COLO829 (cell line): Measurements from ENCODE around the gene GPR32.
"Not testable (repeated sequence)": the region's sequence is repeated elsewhere in the genome, so short reads cannot be mapped to it uniquely, and the experiment has no call there.

Experiments used
- DNase-seq: peaks from one replicate; pipeline ENCODE4 v3.0.0; 2012; ENCODE audit warnings: low spot score

The GPR32 gene

GRCh38 chr19:50783848-50784152 lies 13.5 kb downstream of the GPR32 start:
- DNase-seq: not testable (repeated sequence)

- no peak for DNase-seq
Measured at GRCh38 chr19:50784710-50785109, 14.4 kb downstream of the GPR32 start.

- DNase-seq: no peak
Measured at GRCh38 chr19:50785329-50785728, 15.1 kb downstream of the GPR32 start.

DNA sequence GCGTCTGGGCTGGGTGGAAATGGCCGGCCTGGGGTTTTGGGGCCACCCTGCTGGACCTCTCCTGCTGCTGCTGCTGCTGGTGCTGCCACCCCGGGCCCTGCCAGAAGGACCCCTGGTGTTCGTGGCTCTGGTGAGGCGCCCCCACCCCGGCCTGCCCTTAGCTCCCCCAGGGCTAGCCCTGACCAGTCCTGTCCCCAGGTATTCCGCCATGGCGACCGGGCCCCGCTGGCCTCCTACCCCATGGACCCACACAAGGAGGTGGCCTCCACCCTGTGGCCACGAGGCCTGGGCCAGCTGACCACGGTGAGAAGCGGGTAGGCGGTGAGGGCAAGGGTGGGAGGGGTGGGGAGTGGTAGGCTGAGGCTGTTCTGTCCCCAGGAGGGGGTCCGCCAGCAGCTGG lies 20.1 kb downstream of the GPR32 start, which contains the start of gene ACP4:
Gene ACP4, plus strand, starts transcription at position 20 of the 400 bp plus-strand sequence. Its CDS starts 0 bp downstream, at position 20.
- no peak for DNase-seq

DNA sequence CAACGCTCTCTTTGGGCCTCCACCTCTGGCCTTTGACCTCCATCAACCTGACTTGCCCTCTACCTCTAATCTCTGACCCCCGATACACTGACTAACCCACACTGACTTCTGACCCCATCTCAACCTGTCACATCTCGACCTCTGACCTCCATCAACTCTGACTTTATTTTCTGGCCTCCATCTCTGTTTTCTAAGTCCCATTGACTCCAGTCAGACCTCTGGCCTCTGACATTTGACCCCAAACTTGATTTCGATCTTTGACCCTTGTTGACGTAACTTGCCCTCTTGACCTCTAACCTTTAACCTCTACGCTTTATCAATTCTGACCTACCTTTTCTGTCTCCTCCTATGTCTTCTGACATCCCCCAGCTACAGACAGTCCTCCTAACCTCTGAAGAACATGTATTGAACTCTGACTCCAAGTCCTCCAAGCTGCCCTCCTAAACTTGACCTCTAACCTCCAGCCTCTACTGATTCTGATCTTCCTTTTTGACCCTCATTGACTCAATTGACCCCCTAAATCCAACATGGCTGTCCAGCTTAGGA lies 20.7 kb downstream of the GPR32 start:
- DNase-seq: no peak

GRCh38 chr19:50791594-50792271 lies 21.5 kb downstream of the GPR32 start:
- DNase-seq: no peak

DNA sequence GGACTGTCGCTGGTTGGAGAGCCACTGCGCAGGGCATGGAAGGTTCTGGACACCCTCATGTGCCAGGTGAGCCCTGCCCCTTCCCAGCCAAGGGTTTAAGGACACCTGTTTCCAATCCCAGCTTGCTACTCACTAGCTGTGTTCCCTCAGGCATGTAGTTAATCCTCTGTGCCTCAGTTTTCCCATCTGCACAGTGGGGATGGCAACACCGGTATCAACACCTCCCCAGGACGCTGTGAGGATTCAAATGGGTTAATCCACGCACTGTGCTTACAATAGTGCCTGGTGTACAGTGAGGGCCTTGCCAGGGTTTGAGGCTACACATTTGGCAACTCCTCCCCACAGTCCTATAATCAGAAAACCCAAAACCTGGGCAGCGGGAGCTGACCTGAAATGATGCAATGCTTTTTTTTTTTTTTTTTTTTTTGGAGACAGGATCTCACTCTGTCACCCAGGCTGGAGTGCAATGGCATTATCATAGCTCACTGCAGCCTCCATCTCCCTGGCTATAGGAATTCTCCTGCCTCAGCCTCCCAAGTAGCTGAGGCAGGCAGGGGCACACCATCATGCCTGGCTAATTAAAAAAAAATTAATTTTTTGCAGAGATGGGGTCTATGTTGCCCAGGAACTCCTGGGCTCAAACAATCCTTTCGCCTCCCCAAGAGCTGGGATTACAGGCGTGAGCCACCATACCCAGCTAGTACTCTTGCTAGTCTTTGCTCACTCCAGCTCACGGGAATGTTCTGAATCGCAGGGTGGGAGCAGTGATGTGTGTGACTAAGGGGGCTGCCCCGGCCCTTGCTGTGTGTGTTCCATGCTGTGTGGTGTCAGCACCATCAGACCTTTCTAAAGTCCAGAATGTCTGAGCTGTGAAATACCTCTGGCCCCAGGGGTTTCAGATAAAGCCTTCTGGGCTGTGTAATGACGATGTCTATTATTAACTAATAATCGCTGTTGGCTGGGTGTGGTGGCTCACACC lies 22.3 kb downstream of the GPR32 start:
- DNase-seq: no peak

GRCh38 chr19:50793558-50794065 lies 23.3 kb downstream of the GPR32 start:
- no peak for DNase-seq

DNA sequence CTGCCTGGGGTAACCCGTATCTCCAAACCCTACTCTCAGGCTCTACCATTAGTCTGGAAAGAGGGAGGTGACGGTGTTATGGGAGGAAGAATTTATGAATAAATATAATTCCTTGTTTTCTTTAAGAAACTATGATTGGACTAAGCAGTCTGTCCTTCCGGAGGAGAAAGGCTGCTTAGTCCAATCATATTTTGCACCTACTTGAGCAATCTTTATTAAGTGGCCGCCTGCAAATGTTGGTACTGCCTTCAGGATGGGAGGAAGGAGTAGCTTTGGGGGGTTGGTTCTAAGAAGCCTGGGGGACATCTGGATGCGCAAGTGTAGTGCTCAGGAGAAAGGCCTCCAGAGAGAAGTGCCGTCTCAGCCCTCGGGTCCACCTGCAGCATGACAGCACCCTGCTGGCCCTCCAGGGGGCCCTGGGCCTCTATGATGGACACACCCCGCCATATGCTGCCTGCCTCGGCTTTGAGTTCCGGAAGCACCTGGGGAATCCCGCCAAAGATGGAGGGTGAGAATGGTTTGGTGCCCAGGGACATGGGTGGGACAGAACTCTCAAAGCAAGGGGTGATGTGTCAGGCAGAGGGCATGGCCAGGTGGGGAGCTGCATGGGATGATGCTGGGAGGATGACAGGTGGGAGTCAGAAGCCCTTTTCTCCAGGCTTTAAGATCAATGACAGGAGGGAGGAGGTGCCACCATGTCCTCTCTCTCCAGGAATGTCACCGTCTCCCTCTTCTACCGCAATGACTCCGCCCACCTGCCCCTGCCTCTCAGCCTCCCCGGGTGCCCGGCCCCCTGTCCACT lies 24.0 kb downstream of the GPR32 start:
- DNase-seq: no peak

DNA sequence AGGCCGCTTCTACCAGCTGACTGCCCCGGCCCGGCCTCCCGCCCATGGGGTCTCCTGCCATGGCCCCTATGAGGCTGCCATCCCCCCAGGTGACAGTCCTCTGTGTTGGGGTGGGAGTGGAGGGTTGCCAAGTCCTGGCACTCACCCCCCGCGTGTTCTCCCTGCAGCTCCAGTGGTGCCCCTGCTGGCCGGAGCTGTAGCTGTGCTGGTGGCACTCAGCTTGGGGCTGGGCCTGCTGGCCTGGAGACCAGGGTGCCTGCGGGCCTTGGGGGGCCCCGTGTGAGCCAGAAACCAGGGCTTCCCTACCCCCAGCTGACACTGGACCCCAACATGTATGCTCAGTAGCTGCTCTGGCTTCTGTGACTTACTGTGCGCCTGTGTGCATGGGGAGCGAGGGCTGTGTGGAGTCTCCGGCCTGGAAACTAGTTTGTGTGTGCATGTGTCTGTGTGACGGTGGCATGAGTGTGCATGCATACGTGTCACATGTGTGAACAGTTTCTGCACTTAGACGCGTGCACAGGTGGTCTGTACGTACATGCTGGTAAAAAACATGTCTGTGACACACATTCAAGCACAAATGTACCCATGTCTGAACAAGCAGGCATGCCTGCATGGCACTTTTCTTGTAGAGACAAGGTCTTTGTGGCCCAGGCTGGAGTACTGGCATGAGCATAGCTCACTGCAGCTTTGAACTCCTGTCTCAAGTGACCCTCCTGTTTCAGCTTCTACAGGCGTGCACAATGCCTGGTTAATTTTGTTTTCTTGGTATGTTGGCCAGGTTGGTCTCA lies 24.8 kb downstream of the GPR32 start:
- no peak for DNase-seq

GRCh38 chr19:50795664-50796073 lies 25.4 kb downstream of the GPR32 start:
- no peak for DNase-seq

DNA sequence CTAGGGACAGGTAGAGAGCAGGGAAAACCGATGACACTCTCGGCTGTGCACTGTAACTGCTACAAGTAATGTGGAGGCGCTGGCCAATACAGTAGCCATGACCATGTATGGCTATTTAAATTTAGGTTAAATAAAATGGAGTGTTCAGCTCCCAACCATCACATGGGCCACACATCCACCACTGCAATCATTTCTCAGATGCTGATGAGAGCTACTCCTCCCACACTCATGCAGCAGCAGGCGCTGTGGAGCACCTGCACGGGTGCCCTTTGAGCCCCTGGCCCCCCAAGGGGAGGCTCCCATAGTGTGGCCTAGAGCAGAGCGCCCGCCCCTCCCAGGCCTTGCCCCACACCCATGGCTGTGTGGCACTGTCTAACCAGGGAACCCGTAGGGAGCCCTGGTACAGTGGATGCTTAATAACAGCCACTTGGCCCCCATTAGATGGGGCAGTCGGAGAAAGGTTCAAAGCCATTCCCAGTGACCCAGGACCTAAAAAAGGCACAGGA lies 25.9 kb downstream of the GPR32 start:
- no peak for DNase-seq

- DNase-seq: no peak
Measured at GRCh38 chr19:50796634-50797428, 26.6 kb downstream of the GPR32 start.

DNA sequence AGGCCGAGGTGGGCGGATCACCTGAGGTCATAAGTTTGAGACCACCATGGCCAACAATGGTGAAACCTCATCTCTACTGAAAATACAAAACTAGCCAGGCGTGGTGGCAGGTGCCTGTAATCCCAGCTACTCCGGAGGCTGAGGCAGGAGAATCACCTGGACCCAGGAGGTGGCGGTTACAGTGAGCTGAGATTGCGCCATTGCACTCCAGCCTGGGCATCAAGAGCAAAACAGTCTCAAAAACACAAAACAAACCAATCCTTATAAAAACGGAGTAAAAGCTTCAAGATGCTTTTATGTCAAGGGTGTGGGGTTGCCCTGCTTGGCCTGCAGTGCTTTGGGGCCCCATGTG lies 27.1 kb downstream of the GPR32 start:
- no peak for DNase-seq

- no peak for DNase-seq
Measured at GRCh38 chr19:50797781-50798658, 27.8 kb downstream of the GPR32 start.

DNA sequence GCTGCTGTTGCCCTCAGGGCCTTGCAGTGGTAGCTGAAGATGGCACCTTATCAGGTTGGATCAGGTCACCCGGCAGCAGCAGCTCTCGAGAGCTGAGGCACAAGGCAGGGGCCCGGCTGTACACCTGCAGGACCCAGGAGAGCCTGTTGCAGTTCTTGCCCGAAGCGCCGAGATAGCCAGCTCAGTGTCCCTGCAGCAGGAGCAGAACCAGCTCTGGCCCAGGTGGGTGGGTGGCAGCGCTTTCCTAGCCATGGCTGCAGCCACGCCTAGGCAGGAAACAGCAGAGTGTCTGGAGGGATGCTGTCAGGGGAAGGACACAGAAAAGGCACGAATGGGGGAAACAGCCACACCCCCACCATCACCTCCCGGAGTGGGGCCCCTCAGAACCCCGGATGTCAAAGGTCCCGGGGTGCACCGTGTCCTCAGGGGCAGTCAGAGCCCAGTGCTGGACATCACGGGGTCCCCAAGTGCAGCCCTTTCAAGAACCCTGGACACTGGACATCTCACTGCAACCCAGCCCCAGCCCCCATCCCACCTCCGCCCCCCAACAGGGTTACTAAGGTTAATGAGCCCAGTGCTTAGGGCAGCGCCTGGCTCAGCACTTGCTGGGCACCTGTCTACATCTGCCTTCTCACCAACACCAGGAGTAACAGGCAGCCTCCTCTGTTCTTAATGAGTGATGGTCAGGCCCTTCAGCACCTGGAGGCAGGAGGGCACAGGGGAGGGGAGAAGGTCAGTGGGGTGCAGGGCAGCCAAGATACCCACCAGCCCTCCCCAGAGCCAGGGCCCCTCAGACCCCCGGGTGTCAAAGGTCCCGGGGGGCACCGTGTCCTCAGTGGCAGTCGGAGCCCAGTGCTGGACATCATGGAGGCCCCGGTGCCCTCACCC lies 28.6 kb downstream of the GPR32 start:
- DNase-seq: no peak

- DNase-seq: no peak
Measured at GRCh38 chr19:50799547-50799851, 29.2 kb downstream of the GPR32 start.

- no peak for DNase-seq
Measured at GRCh38 chr19:50801107-50801506, 30.8 kb downstream of the GPR32 start.
